DMS79 treated with DMSO at 0.1 percent for 48 hours (cell line): ENCODE measurements around the gene PIERCE2.
A peak's percentile ranks its signal among the peaks of the same experiment; 100 is the strongest.
"Not testable (repeated sequence)": the region's sequence is repeated elsewhere in the genome, so short reads cannot be mapped to it uniquely, and the experiment has no call there.

ENCODE experiments used
- DNase-seq: peaks from one replicate; lab custom pipeline; 2025; lab: John Stamatoyannopoulos, UW

The PIERCE2 gene

GRCh38 chr15:55434989-55435825 is 26.9 kb downstream of the PIERCE2 start:
- no peak for DNase-seq

- not testable (repeated sequence) for DNase-seq
Observed at GRCh38 chr15:55443141-55443540, 34.8 kb downstream of the PIERCE2 start.

GRCh38 chr15:55445936-55446335 is 37.6 kb downstream of the PIERCE2 start:
- DNase-seq = not testable (repeated sequence)

GRCh38 chr15:55446379-55447029 is 38.2 kb downstream of the PIERCE2 start:
- not testable (repeated sequence) for DNase-seq

GRCh38 chr15:55447030-55447394 is 38.7 kb downstream of the PIERCE2 start:
- not testable (repeated sequence) for DNase-seq

- DNase-seq = peak; percentile 31
Observed at GRCh38 chr15:55457401-55458022, 49.2 kb downstream of the PIERCE2 start.

- DNase-seq = no peak
Observed at GRCh38 chr15:55461447-55461846, 53.2 kb downstream of the PIERCE2 start.

- no peak for DNase-seq
Observed at GRCh38 chr15:55468321-55468720, 60.0 kb downstream of the PIERCE2 start.
